Upper lobe of left lung (tissue), 4 donors: ENCODE data around the gene ADAMTS12.

Source experiments
- CTCF ChIP-seq, 6 experiments: fragments of 450-650 bp in 4 of 6; fragments of 200-600 bp in 2 of 6; sonication (generic) in 2 of 6; IDR thresholded peaks; one replicate each; pipeline ENCODE4 v1.5.1; 2016 to 2019; ENCODE audit warnings: antibody characterized with exemption in 6 of 6
- EP300 ChIP-seq, 4 donors: sonication (generic); formaldehyde crosslinking; IDR thresholded peaks; one replicate each; pipeline ENCODE4 v1.5.1; 2017; ENCODE audit warnings: antibody characterized with exemption in 4 of 4, control low read depth in 2 of 4
- POLR2A ChIP-seq, 4 donors: fragments of 450-650 bp; IDR thresholded peaks; one replicate each; pipeline ENCODE4 v1.5.1; 2016 to 2017; ENCODE audit warnings: antibody characterized with exemption in 4 of 4, mild to moderate bottlenecking in 2 of 4
- POLR2AphosphoS5 ChIP-seq, 2 donors: sonication (generic); formaldehyde crosslinking; IDR thresholded peaks; one replicate each; pipeline ENCODE4 v1.5.1; 2017; ENCODE audit warnings: antibody characterized with exemption in 2 of 2

GRCh38 chr5:33848554-33848953, 43.2 kb downstream of the ADAMTS12 start:
- TF ChIP-seq CTCF (IDR thresholded peaks at IDR 0.05) (no peak), POLR2AphosphoS5 (IDR thresholded peaks at IDR 0.05) (no peak), POLR2A (IDR thresholded peaks at IDR 0.05) (no peak), EP300 (IDR thresholded peaks at IDR 0.05) (no peak)
